Activated naive CD4-positive, alpha-beta T cell treated with anti-CD3 and anti-CD28 coated beads, Interleukin-2, amount 10 ng/mL, durations not matched to agents 7 days and 5 days (primary cell): ENCODE results near the gene PLA2G5.

Source experiments
- CTCF ChIA-PET: fragments of 350-600 bp; sonication (Branson Sonifier 250); formaldehyde crosslinking; loops from one replicate; lab custom pipeline; 2021; ENCODE audit warnings: antibody characterized with exemption; lab: Charles Lee
- DNase-seq: peaks from one replicate; pipeline ENCODE4 v3.0.0-alpha.2; 2020
- H3K27ac Mint-ChIP-seq: one replicate; pipeline ENCODE4 v1.8.0; 2021; ENCODE audit warnings: mild to moderate bottlenecking, moderate library complexity, mixed read lengths
- H3K27me3 Mint-ChIP-seq: one replicate; pipeline ENCODE4 v1.8.0; 2021; ENCODE audit warnings: mild to moderate bottlenecking, mixed read lengths
- H3K36me3 Mint-ChIP-seq: one replicate; pipeline ENCODE4 v1.8.0; 2021; ENCODE audit warnings: mixed read lengths
- H3K4me1 Mint-ChIP-seq: one replicate; pipeline ENCODE4 v1.8.0; 2021; ENCODE audit warnings: mixed read lengths
- H3K4me3 Mint-ChIP-seq: one replicate; pipeline ENCODE4 v1.8.0; 2021; ENCODE audit warnings: mild to moderate bottlenecking, moderate library complexity, mixed read lengths
- H3K9me3 Mint-ChIP-seq: one replicate; pipeline ENCODE4 v1.8.0; 2021; ENCODE audit warnings: mixed read lengths

Gene PLA2G5

GRCh38 chr1:20090119-20090518 is 20.1 kb downstream of the PLA2G5 start:
- peaks cover 35% of the 10 kb centered on the region for H3K27me3 Mint-ChIP-seq
- CTCF ChIA-PET, result interaction anchor here (1.0 kb wide), 1 partner anchor 62 kb away, joined by 4 read pairs; no protein-coding TSS in a partner anchor
- no peak overlapping the region for H3K27ac Mint-ChIP-seq
- H3K4me1 Mint-ChIP-seq, result no peaks in the 10 kb centered on the region
- H3K9me3 Mint-ChIP-seq, result no peaks in the 10 kb centered on the region
- H3K4me3 Mint-ChIP-seq, result no peak overlapping the region
- no peaks in the 10 kb centered on the region for H3K36me3 Mint-ChIP-seq
- DNase-seq, result no peak

GRCh38 chr1:20090641-20091040 is 20.6 kb downstream of the PLA2G5 start:
- no peak overlapping the region for H3K27ac Mint-ChIP-seq
- H3K9me3 Mint-ChIP-seq, result no peaks in the 10 kb centered on the region
- CTCF ChIA-PET, result interaction anchor here (1.0 kb wide), 1 partner anchor 61 kb away, joined by 4 read pairs; no protein-coding TSS in a partner anchor

GRCh38 chr1:20093303-20093702 is 23.3 kb downstream of the PLA2G5 start:
- Mint-ChIP-seq H3K4me1 (no peaks in the 10 kb centered on the region), H3K9me3 (no peaks in the 10 kb centered on the region), H3K4me3 (no peak overlapping the region), H3K27ac (no peak overlapping the region), H3K27me3 (peaks cover 35% of the 10 kb centered on the region), H3K36me3 (no peaks in the 10 kb centered on the region)
- CTCF ChIA-PET, result no interaction called here
- DNase-seq, result no peak

More at GRCh38 chr1:20090641-20091040, 20.6 kb downstream of the PLA2G5 start:
- no peaks in the 10 kb centered on the region for H3K36me3 Mint-ChIP-seq
- no peak for DNase-seq
- no peak overlapping the region for H3K4me3 Mint-ChIP-seq
- no peaks in the 10 kb centered on the region for H3K4me1 Mint-ChIP-seq
- peaks cover 35% of the 10 kb centered on the region for H3K27me3 Mint-ChIP-seq

GRCh38 chr1:20093940-20094391 is 24.0 kb downstream of the PLA2G5 start:
- no peak overlapping the region for H3K4me3 Mint-ChIP-seq
- no peaks in the 10 kb centered on the region for H3K36me3 Mint-ChIP-seq
- DNase-seq, result no peak
- H3K9me3 Mint-ChIP-seq, result no peaks in the 10 kb centered on the region
- H3K4me1 Mint-ChIP-seq, result no peaks in the 10 kb centered on the region
- CTCF ChIA-PET, result no interaction called here
- peaks cover 35% of the 10 kb centered on the region for H3K27me3 Mint-ChIP-seq
- H3K27ac Mint-ChIP-seq, result no peak overlapping the region

- no peaks in the 10 kb centered on the region for H3K4me1 Mint-ChIP-seq
- DNase-seq, result no peak
- H3K27ac Mint-ChIP-seq, result no peak overlapping the region
- H3K36me3 Mint-ChIP-seq, result no peaks in the 10 kb centered on the region
- no peaks in the 10 kb centered on the region for H3K9me3 Mint-ChIP-seq
- H3K4me3 Mint-ChIP-seq, result no peak overlapping the region
- H3K27me3 Mint-ChIP-seq, result peaks cover 28% of the 10 kb centered on the region
- CTCF ChIA-PET, result no interaction called here
These were observed 25.8 kb downstream of the PLA2G5 start for GRCh38 chr1:20095564-20096434.

GRCh38 chr1:20096840-20097447 is 26.9 kb downstream of the PLA2G5 start:
- CTCF ChIA-PET, result no interaction called here
- Mint-ChIP-seq H3K27ac (no peak overlapping the region), H3K4me1 (no peaks in the 10 kb centered on the region), H3K4me3 (no peak overlapping the region), H3K27me3 (peaks cover 23% of the 10 kb centered on the region), H3K9me3 (no peaks in the 10 kb centered on the region), H3K36me3 (no peaks in the 10 kb centered on the region)
- no peak for DNase-seq

GRCh38 chr1:20099533-20099932 is 29.5 kb downstream of the PLA2G5 start:
- no peak for DNase-seq
- H3K4me1 Mint-ChIP-seq, result no peaks in the 10 kb centered on the region
- peaks cover under 1% of the 10 kb centered on the region for H3K27me3 Mint-ChIP-seq
- CTCF ChIA-PET, result interaction anchor here (0.7 to 4.6 kb wide), 3 partner anchors 53 to 182 kb away, joined by 3 to 23 read pairs (median 3); no protein-coding TSS in a partner anchor
- no peaks in the 10 kb centered on the region for H3K9me3 Mint-ChIP-seq
- H3K36me3 Mint-ChIP-seq, result no peaks in the 10 kb centered on the region
- no peak overlapping the region for H3K27ac Mint-ChIP-seq
- H3K4me3 Mint-ChIP-seq, result no peak overlapping the region

- no peaks in the 10 kb centered on the region for H3K9me3 Mint-ChIP-seq
- H3K27ac Mint-ChIP-seq, result no peak overlapping the region
- peaks cover 5% of the 10 kb centered on the region for H3K27me3 Mint-ChIP-seq
- H3K4me3 Mint-ChIP-seq, result no peak overlapping the region
- H3K4me1 Mint-ChIP-seq, result no peaks in the 10 kb centered on the region
- peak; percentile 48 for DNase-seq
- CTCF ChIA-PET, result interaction anchor here (1.0 to 4.6 kb wide), 5 partner anchors 26 to 95 kb away, joined by 3 to 23 read pairs (median 4); no protein-coding TSS in a partner anchor
- no peaks in the 10 kb centered on the region for H3K36me3 Mint-ChIP-seq
These were observed 30.8 kb downstream of the PLA2G5 start for GRCh38 chr1:20100632-20101355.

- Mint-ChIP-seq H3K27me3 (peaks cover 14% of the 10 kb centered on the region), H3K4me1 (no peaks in the 10 kb centered on the region), H3K36me3 (no peaks in the 10 kb centered on the region), H3K4me3 (no peak overlapping the region), H3K27ac (no peak overlapping the region), H3K9me3 (no peaks in the 10 kb centered on the region)
- CTCF ChIA-PET, result interaction anchor here (1.0 to 4.6 kb wide), 2 partner anchors 49 to 90 kb away, joined by 3 to 23 read pairs; no protein-coding TSS in a partner anchor
- DNase-seq, result no peak
These were observed 32.9 kb downstream of the PLA2G5 start for GRCh38 chr1:20102875-20103274.

- no peak for DNase-seq
- H3K27ac Mint-ChIP-seq, result no peak overlapping the region
- CTCF ChIA-PET, result no interaction called here
- no peaks in the 10 kb centered on the region for H3K36me3 Mint-ChIP-seq
- H3K4me3 Mint-ChIP-seq, result no peak overlapping the region
- H3K9me3 Mint-ChIP-seq, result no peaks in the 10 kb centered on the region
- H3K4me1 Mint-ChIP-seq, result no peaks in the 10 kb centered on the region
- peaks cover 25% of the 10 kb centered on the region for H3K27me3 Mint-ChIP-seq
These were observed 35.9 kb downstream of the PLA2G5 start for GRCh38 chr1:20105856-20106255.

GRCh38 chr1:20107351-20107750 is 37.4 kb downstream of the PLA2G5 start:
- H3K27ac Mint-ChIP-seq, result no peak overlapping the region
- H3K27me3 Mint-ChIP-seq, result peaks cover 27% of the 10 kb centered on the region
- no peak overlapping the region for H3K4me3 Mint-ChIP-seq
- H3K36me3 Mint-ChIP-seq, result no peaks in the 10 kb centered on the region
- H3K4me1 Mint-ChIP-seq, result no peaks in the 10 kb centered on the region
- CTCF ChIA-PET, result no interaction called here
- no peaks in the 10 kb centered on the region for H3K9me3 Mint-ChIP-seq
- no peak for DNase-seq

GRCh38 chr1:20107796-20108195 is 37.8 kb downstream of the PLA2G5 start:
- DNase-seq, result no peak
- Mint-ChIP-seq H3K36me3 (no peaks in the 10 kb centered on the region), H3K27me3 (peaks cover 30% of the 10 kb centered on the region), H3K27ac (no peak overlapping the region), H3K4me3 (no peak overlapping the region), H3K9me3 (no peaks in the 10 kb centered on the region), H3K4me1 (no peaks in the 10 kb centered on the region)
- CTCF ChIA-PET, result interaction anchor here (1.5 kb wide), 1 partner anchor 45 kb away, joined by 5 read pairs; no protein-coding TSS in a partner anchor

GRCh38 chr1:20108366-20109123 is 38.6 kb downstream of the PLA2G5 start:
- Mint-ChIP-seq H3K27me3 (peaks cover 35% of the 10 kb centered on the region), H3K4me1 (no peaks in the 10 kb centered on the region), H3K36me3 (no peaks in the 10 kb centered on the region), H3K4me3 (no peak overlapping the region), H3K27ac (no peak overlapping the region), H3K9me3 (no peaks in the 10 kb centered on the region)
- CTCF ChIA-PET, result interaction anchor here (1.5 kb wide), 1 partner anchor 44 kb away, joined by 5 read pairs; no protein-coding TSS in a partner anchor
- DNase-seq, result no peak
